HepG2 (cell line): ENCODE measurements around the gene SCP2D1. TPM values are rescaled to one million over a fixed set of nuclear protein-coding genes. Genes with fewer than 3 reads are reported as not detected.

ENCODE experiments used
- ATAC-seq: fragments of 200-7000 bp; cut with Tn5 transposase; 3 replicates; pipeline ENCODE4 v1.9.1; 2020; ENCODE audit warnings: mild to moderate bottlenecking, moderate library complexity
- BruUV-seq: library from RNA; stranded (reverse); fragments of 400-500 nt; replicated peaks from 2 replicates; lab custom pipeline; 2021; lab: Mats Ljungman, UMichigan
- CTCF ChIA-PET: fragments of 300-600 bp; formaldehyde crosslinking; extraction: SDS; loops from one replicate; lab custom pipeline; 2021; ENCODE audit warnings: low total read pairs, inconsistent platforms, low intra/inter-chr PET ratio; lab: Yijun Ruan, JAX
- POLR2A ChIA-PET: fragments of 350-600 bp; sonication (Branson Sonifier 250); formaldehyde crosslinking; loops from one replicate; lab custom pipeline; 2020; ENCODE audit warnings: antibody characterized with exemption, inconsistent platforms; lab: Yijun Ruan, JAX
- DNase-seq: peaks from one replicate; pipeline ENCODE4 v3.0.0-alpha.2; 2015; ENCODE audit warnings: low spot score
- FAIRE-seq: peaks from 3 replicates; lab custom pipeline; 2011; peaks lifted over from hg19 to GRCh38; lab: Jason Lieb, UNC
- H2AFZ ChIP-seq: one replicate; pipeline ENCODE4 v1.6.1; 2011; ENCODE audit warnings: low read length, inconsistent platforms
- H3K27ac ChIP-seq: fragments of 300-600 bp; 3 replicates; pipeline ENCODE4 v1.8.0; 2011; ENCODE audit warnings: mixed run types, mild to moderate bottlenecking, mixed read lengths, low read length, inconsistent platforms; ENCODE audit not compliant: insufficient read depth; ENCODE audit errors: extremely low read length
- H3K27me3 ChIP-seq, 2 experiments: fragments of 200-600 bp in 1 of 2; 2 replicates in 1 of 2; 3 replicates in 1 of 2; pipeline versions ENCODE4 v1.6.0 to v1.8.0; 2011; ENCODE audit warnings: low read length in 2 of 2, mild to moderate bottlenecking in 2 of 2, moderate library complexity in 2 of 2, inconsistent platforms in 1 of 2; ENCODE audit not compliant: insufficient read depth in 2 of 2, control insufficient read depth in 1 of 2
- H3K36me3 ChIP-seq, 2 experiments: fragments of 200-600 bp in 1 of 2; replicated peaks in 1 of 2; 2 replicates in 1 of 2; 3 replicates in 1 of 2; pipeline versions ENCODE4 v1.5.1 to v1.8.0; 2011; ENCODE audit warnings: low read length in 2 of 2, inconsistent platforms in 1 of 2; ENCODE audit not compliant: insufficient read depth in 2 of 2, control insufficient read depth in 1 of 2
- H3K4me1 ChIP-seq: 2 replicates; pipeline ENCODE4 v1.5.1; 2012; ENCODE audit warnings: low read length, inconsistent platforms; ENCODE audit not compliant: insufficient read depth
- H3K4me2 ChIP-seq: 2 replicates; pipeline ENCODE4 v1.6.0; 2011; ENCODE audit warnings: low read depth, low read length, inconsistent platforms
- H3K4me3 ChIP-seq, 3 experiments: fragments of 200-600 bp in 1 of 3; sonication (generic), shearing (Covaris generic) in 1 of 3; replicated peaks in 1 of 3; 2 replicates each; pipeline ENCODE4 v1.5.1; 2011 to 2016; ENCODE audit warnings: low read length in 3 of 3, inconsistent platforms in 2 of 3, low read depth in 2 of 3, mild to moderate bottlenecking in 2 of 3, control low read depth in 1 of 3, mixed read lengths in 1 of 3; ENCODE audit not compliant: insufficient read depth in 1 of 3
- H3K79me2 ChIP-seq: one replicate; pipeline ENCODE4 v1.6.1; 2011; ENCODE audit warnings: low read length, inconsistent platforms; ENCODE audit not compliant: insufficient read depth
- H3K9ac ChIP-seq: 2 replicates; pipeline ENCODE4 v1.6.0; 2011; ENCODE audit warnings: mild to moderate bottlenecking, low read depth, low read length, inconsistent platforms; ENCODE audit not compliant: insufficient read depth
- H3K9me3 ChIP-seq: 2 replicates; pipeline ENCODE4 v1.5.1; 2012; ENCODE audit warnings: mild to moderate bottlenecking, low read length
- H4K20me1 ChIP-seq: 2 replicates; pipeline ENCODE4 v1.6.0; 2011; ENCODE audit warnings: inconsistent platforms, mild to moderate bottlenecking, low read length, moderate library complexity; ENCODE audit not compliant: insufficient read depth
- FOXA1 ChIP-seq, 2 experiments: fragments of 450-650 bp in 1 of 2; sonication (generic) in 1 of 2; formaldehyde crosslinking in 1 of 2; IDR thresholded peaks; 2 replicates each; pipeline versions ENCODE4 v1.4.0 to v1.6.1; 2016 to 2020; ENCODE audit warnings: missing genetic modification reagents in 1 of 2
- IRF2 ChIP-seq: IDR thresholded peaks from 2 replicates; pipeline ENCODE4 v1.6.1; 2018; ENCODE audit warnings: missing genetic modification reagents, missing compliant biosample characterization
- NCOA1 ChIP-seq: sonication (generic); formaldehyde crosslinking; IDR thresholded peaks from 2 replicates; pipeline ENCODE4 v1.9.0; 2021; ENCODE audit warnings: missing genetic modification reagents
- SYNCRIP ChIP-seq: fragments of 200-400 bp; formaldehyde crosslinking; IDR thresholded peaks from 2 replicates; pipeline ENCODE4 v1.6.1; 2018; ENCODE audit warnings: mild to moderate bottlenecking, low read depth, low read length; ENCODE audit not compliant: insufficient read depth
- ZMYM2 ChIP-seq: sonication (generic); formaldehyde crosslinking; IDR thresholded peaks from 2 replicates; pipeline ENCODE4 v1.8.0; 2022; ENCODE audit warnings: mild to moderate bottlenecking, missing genetic modification reagents
- ZNF788 ChIP-seq: sonication (generic); formaldehyde crosslinking; IDR thresholded peaks from 2 replicates; pipeline ENCODE4 v1.5.0; 2020; ENCODE audit warnings: mild to moderate bottlenecking, missing genetic modification reagents, borderline replicate concordance
- WGBS: methylation state at CpG from one replicate; pipeline ENCODE4 v1.1.6; 2017; ENCODE audit warnings: low lambda C conversion rate; 5-methylcytosine and 5-hydroxymethylcytosine counted together
- in situ Hi-C: cut with HindIII; loops from 2 replicates; pipeline ENCODE4 v1.10.0; 2017; ENCODE audit warnings: low pct_unique_long_range_greater_than_20kb; ENCODE audit not compliant: extremely low pct_ligation_motif_present
- intact Hi-C: fragments of 100-400 bp; cut with micrococcal nuclease; formaldehyde crosslinking; loops from one replicate; pipeline ENCODE4 v1.10.0; 2022; ENCODE audit not compliant: unreplicated experiment
- polyA plus RNA-seq, 8 experiments: library from polyadenylated mRNA; depleted of rRNA in 3 of 8; stranded (reverse) in 7 of 8; unstranded in 1 of 8; fragments of >200 nt; fragmentation: Illumina TruSeq in 4 of 8; extraction: Trizol in 4 of 8; gene quantifications; 2 replicates each; pipeline versions ENCODE4 v1.2.1 to v1.2.3, GENCODE V29; 2011 to 2016; ENCODE audit warnings: low read depth in 4 of 8, missing spikeins in 1 of 8, mixed read lengths in 1 of 8; ENCODE audit not compliant: insufficient read depth in 1 of 8
- total RNA-seq, 5 experiments: library from RNA; depleted of rRNA; stranded (reverse); fragments of >200 nt; fragmentation: Illumina TruSeq; extraction: Trizol; gene quantifications; 2 replicates each; pipeline ENCODE4 v1.2.3, GENCODE V29; 2016; ENCODE audit warnings: low read depth in 1 of 5
- TF ChIP-seq, protein P1 (sequence below): sonication (generic); formaldehyde crosslinking; conservative IDR thresholded peaks from 2 replicates; pipeline ENCODE4 v1.8.0; 2022; ENCODE audit warnings: missing genetic modification reagents

Gene SCP2D1
- total and polyA plus RNA-seq, 2 of the 13 experiments (the other 11 are each of a cell fraction or from before 2014, with no cell fraction given): not detected

DNA sequence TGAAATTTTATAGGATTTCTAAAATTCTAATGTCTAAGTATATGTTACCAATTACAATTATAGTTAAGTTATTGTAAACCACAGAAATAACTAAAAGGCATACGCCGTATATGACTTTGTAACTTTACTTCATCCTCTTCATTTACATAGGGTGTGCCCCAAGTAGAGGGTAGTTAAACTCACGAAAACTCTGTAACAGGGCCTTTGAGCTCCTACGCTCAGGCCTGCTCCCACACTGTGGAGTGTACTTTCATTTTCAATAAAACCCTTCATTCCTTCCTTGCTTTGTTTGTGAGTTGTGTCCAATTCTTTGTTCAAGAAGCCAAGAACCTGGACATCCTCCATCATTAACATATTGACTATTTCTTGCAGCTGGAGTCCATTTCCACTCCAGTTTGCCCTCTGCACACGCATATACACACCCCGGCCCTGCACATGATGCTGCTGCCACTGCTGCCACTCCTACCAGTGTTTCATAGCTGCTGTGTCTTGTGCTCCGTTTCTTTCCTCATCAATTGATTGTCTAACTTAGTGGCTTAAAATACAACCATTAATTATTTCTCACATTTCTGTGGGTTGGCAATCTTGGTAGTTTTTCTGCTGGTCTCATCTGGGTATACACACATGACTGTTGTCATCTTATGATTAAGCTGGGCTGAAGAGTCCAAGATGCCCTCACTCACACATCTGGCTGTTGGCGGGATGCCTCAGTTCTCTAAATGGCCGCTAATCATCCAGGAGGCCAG, 33.0 kb upstream of the SCP2D1 start:
- no peak for FAIRE-seq
- ChIA-PET CTCF (no interaction called here), POLR2A (interaction anchor here (1.5 kb wide), 1 partner anchor 13 kb away, joined by 4 read pairs; no protein-coding TSS in a partner anchor)
- no peak for DNase-seq
- H2AFZ ChIP-seq: no peak overlapping the region
- H3K27me3 ChIP-seq: peaks cover 0 to 13% of the 10 kb centered on the region in 2 experiments; a peak in 2 of 5 replicates
- no peak overlapping the region for H3K4me3 ChIP-seq
- H4K20me1 ChIP-seq: no peaks in the 10 kb centered on the region
- H3K9me3 ChIP-seq: no peaks in the 10 kb centered on the region
- H3K9ac ChIP-seq: no peak overlapping the region
- in situ Hi-C loops (no loop called here), intact Hi-C loops (no loop called here)
- no peak for ATAC-seq
- no peak overlapping the region for H3K27ac ChIP-seq
- no peak overlapping the region for H3K4me2 ChIP-seq
- 42% methylated on average over 9 of the region's 9 CpGs for WGBS
- no peaks in the 10 kb centered on the region for H3K4me1 ChIP-seq
- H3K36me3 ChIP-seq: no peaks in the 10 kb centered on the region
- no peaks in the 10 kb centered on the region for H3K79me2 ChIP-seq
- TF ChIP-seq SYNCRIP: no peak
- TF ChIP-seq ZMYM2: no peak
- no peak for TF ChIP-seq IRF2 (CRISPR knock-in tag)
- TF ChIP-seq NCOA1 (CRISPR knock-in tag): no peak
- TF ChIP-seq ZNF788: no peak
- no peak for TF ChIP-seq FOXA1 (IDR thresholded peaks at IDR 0.05)
- no peak for TF ChIP-seq FOXA1 (CRISPR knock-in tag; IDR thresholded peaks at IDR 0.05)
- TF ChIP-seq, protein P1, sequence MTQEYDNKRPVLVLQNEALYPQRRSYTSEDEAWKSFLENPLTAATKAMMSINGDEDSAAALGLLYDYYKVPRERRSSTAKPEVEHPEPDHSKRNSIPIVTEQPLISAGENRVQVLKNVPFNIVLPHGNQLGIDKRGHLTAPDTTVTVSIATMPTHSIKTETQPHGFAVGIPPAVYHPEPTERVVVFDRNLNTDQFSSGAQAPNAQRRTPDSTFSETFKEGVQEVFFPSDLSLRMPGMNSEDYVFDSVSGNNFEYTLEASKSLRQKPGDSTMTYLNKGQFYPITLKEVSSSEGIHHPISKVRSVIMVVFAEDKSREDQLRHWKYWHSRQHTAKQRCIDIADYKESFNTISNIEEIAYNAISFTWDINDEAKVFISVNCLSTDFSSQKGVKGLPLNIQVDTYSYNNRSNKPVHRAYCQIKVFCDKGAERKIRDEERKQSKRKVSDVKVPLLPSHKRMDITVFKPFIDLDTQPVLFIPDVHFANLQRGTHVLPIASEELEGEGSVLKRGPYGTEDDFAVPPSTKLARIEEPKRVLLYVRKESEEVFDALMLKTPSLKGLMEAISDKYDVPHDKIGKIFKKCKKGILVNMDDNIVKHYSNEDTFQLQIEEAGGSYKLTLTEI (CRISPR knock-in tag): no peak
- no TSS peak for BruUV-seq
